Glutamatergic neuron (in vitro differentiated cells): ENCODE data around the gene LIFR. TPM values are rescaled to one million over a fixed set of nuclear protein-coding genes. Genes with fewer than 3 reads are reported as not detected.

Experiments
- DNase-seq: peaks from one replicate; pipeline ENCODE4 v3.0.0; 2022
- H3K27ac Mint-ChIP-seq: one replicate; pipeline ENCODE4 v1.8.0; 2020; ENCODE audit warnings: mild to moderate bottlenecking, mixed read lengths, inconsistent platforms; ENCODE audit not compliant: unreplicated experiment
- H3K27me3 Mint-ChIP-seq: one replicate; pipeline ENCODE4 v1.8.0; 2020; ENCODE audit warnings: mild to moderate bottlenecking, moderate library complexity, mixed read lengths, inconsistent platforms; ENCODE audit not compliant: unreplicated experiment
- H3K36me3 Mint-ChIP-seq: one replicate; pipeline ENCODE4 v1.8.0; 2020; ENCODE audit warnings: mild to moderate bottlenecking, mixed read lengths, inconsistent platforms; ENCODE audit not compliant: unreplicated experiment
- H3K4me1 Mint-ChIP-seq: one replicate; pipeline ENCODE4 v1.8.0; 2020; ENCODE audit warnings: mild to moderate bottlenecking, low read depth, mixed read lengths, inconsistent platforms; ENCODE audit not compliant: unreplicated experiment
- H3K4me3 Mint-ChIP-seq: one replicate; pipeline ENCODE4 v1.8.0; 2020; ENCODE audit warnings: mild to moderate bottlenecking, mixed read lengths, inconsistent platforms; ENCODE audit not compliant: unreplicated experiment
- H3K9me3 Mint-ChIP-seq: one replicate; pipeline ENCODE4 v1.8.0; 2020; ENCODE audit warnings: mild to moderate bottlenecking, moderate library complexity, mixed read lengths, inconsistent platforms; ENCODE audit not compliant: unreplicated experiment
- CTCF ChIP-seq: fragments of 200-600 bp; sonication (generic); IDR thresholded peaks from one replicate; pipeline ENCODE4 v1.5.0; 2021; ENCODE audit not compliant: partially characterized antibody, unreplicated experiment
- total RNA-seq: library from RNA; stranded (reverse); fragmentation: NEBNext Ultra II Directional; extraction: Animal tissue kit (Norgen Biotek cat#: 25700); gene quantifications from one replicate; pipeline ENCODE4 v1.2.1, GENCODE V29; 2021; ENCODE audit not compliant: unreplicated experiment

The LIFR gene
- total RNA-seq, 1 donor from 2014 or later: 41.6 TPM

- Mint-ChIP-seq H3K27me3 (no peaks in the 10 kb centered on the region), H3K27ac (no peak overlapping the region)
Observed at GRCh38 chr5:38596981-38597380, 40.5 kb upstream of the LIFR start.

GRCh38 chr5:38595132-38595745, 38.8 kb upstream of the LIFR start:
- H3K4me1 Mint-ChIP-seq: peaks cover 9% of the 10 kb centered on the region
- no peak overlapping the region for H3K27ac Mint-ChIP-seq
- TF ChIP-seq CTCF: no peak
- DNase-seq: no peak
- no peaks in the 10 kb centered on the region for H3K27me3 Mint-ChIP-seq
- no peaks in the 10 kb centered on the region for H3K36me3 Mint-ChIP-seq
- no peaks in the 10 kb centered on the region for H3K9me3 Mint-ChIP-seq
- H3K4me3 Mint-ChIP-seq: no peak overlapping the region

More at GRCh38 chr5:38596981-38597380, 40.5 kb upstream of the LIFR start:
- no peak for TF ChIP-seq CTCF
- Mint-ChIP-seq H3K4me1 (no peaks in the 10 kb centered on the region), H3K36me3 (no peaks in the 10 kb centered on the region), H3K4me3 (no peak overlapping the region), H3K9me3 (no peaks in the 10 kb centered on the region)
- DNase-seq: no peak

GRCh38 chr5:38593959-38594358, 37.5 kb upstream of the LIFR start:
- no peak overlapping the region for H3K4me3 Mint-ChIP-seq
- H3K27me3 Mint-ChIP-seq: no peaks in the 10 kb centered on the region

GRCh38 chr5:38591523-38591849, 35.0 kb upstream of the LIFR start:
- H3K4me1 Mint-ChIP-seq: peaks cover 11% of the 10 kb centered on the region

More at GRCh38 chr5:38593959-38594358, 37.5 kb upstream of the LIFR start:
- H3K4me1 Mint-ChIP-seq: peaks cover 11% of the 10 kb centered on the region
- no peak for DNase-seq
- no peaks in the 10 kb centered on the region for H3K9me3 Mint-ChIP-seq
- no peaks in the 10 kb centered on the region for H3K36me3 Mint-ChIP-seq
- TF ChIP-seq CTCF: no peak
- no peak overlapping the region for H3K27ac Mint-ChIP-seq

More at GRCh38 chr5:38591523-38591849, 35.0 kb upstream of the LIFR start:
- H3K9me3 Mint-ChIP-seq: no peaks in the 10 kb centered on the region
- no peaks in the 10 kb centered on the region for H3K27me3 Mint-ChIP-seq
- H3K36me3 Mint-ChIP-seq: no peaks in the 10 kb centered on the region
- no peak overlapping the region for H3K27ac Mint-ChIP-seq
- TF ChIP-seq CTCF: no peak
- H3K4me3 Mint-ChIP-seq: no peak overlapping the region
- no peak for DNase-seq
